ENCODE measurements around the gene DUSP16.
"Not testable (repeated sequence)": the region's sequence is repeated elsewhere in the genome, so short reads cannot be mapped to it uniquely, and the experiment has no call there.

Gene DUSP16

DNA sequence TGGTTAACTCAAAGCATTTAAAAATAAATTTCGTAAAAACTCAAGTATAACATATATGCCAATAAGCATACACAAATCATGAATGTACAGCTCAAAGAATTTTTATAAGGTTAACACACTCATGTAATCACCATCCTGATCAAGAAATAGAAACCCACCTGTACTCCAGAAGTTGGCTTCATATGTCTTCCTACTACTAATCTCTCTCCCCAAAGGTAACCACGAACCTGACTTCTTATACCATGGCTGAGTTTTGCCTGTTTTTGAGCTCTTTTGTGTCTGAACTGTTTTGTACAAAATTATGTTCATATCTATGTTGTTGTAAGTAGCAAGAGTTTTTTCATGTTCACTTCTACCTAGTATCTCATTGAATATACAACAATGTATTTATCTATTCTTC, 18.7 kb downstream of the DUSP16 start:
- no peak for DNase-seq

DNA sequence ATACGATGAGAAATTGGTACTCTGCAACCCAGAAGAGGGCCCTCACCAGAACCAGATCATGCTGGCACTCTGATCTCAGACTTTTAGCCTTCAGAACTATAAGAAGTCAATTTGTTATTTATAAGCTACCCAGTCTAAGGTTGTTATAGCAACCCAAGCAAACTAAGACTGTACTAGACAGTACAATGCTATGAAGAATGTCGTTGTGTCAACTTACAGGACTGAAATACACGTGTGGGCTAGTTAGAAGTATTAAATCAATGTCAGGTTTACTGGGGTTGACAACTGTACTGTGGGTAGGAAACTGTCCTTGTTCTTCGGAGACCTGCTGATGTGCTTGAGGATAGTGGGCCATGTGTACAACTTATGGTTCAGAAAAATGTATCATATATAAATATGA, 19.7 kb downstream of the DUSP16 start:
- no peak for DNase-seq

DNA sequence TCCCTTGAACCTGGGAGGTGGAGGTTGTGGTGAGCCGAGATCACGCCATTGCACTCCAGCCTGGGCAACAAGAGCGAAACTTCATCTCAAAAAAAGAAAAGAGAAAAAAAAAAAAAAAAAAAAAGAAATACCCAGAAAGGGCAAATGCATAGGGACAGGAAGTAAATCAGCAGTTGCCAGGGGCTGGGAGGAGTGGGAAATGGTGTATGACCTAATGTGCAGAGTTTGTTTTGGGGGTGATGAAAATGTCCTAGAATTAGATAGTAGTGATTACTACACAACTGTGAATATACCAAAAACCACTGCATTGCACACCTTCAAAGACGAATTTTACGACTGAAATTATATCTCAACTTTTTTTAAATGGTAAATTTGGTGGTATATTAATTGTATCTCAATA, 20.4 kb downstream of the DUSP16 start:
- no peak for DNase-seq

DNA sequence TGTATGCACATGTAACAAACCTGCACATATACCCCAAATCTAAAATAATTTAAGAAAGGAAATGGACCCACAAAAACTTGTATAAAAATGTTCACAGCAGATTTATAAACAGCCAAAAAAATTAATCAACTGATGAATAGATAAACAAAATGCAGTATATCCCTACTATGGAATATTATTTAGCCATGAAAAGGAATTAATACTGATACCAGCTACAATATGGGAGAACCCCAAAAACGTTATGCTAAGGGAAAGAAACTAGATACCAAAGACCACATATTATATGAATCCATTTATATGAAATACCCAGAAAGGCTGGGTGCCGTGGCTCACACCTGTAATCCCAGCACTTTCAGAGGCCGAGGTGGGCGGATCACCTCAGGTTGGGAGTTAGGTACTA, 20.9 kb downstream of the DUSP16 start:
- DNase-seq: no peak

DNA sequence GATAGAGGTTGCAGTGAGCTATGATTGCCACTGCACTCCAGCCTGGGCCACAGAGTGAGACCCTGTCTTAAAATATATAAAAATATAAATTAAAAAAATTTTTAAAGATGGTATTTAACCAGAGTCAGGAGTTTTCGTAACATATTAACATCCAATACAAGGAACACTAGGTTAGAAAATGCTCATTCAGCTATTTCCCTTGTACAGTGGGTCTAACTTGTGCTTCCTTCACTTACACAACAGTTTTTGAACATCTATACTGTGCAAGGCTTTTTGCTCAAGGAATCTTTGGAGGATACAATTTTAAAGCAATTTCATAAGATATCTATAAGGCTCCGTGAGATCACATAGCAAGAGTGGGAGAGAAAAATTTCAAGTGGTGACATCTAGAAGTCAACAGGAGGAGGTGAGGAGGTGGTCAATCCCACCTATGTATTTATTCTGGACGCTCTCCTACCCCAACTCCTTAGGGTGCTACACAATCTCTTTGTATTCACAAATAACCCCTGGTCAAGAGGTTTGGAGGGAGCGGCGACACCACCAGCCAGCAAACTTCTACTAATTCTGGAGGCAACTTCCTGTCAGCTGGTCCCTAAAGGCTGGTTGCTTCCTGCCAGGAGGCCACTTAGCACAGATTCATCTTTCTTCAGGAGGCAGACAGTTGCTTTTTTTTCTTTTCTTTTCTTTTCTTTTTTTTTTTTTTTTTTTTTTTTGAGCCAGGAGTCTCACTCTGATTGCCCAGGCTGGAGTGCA, 22.2 kb downstream of the DUSP16 start:
- DNase-seq: no peak

DNA sequence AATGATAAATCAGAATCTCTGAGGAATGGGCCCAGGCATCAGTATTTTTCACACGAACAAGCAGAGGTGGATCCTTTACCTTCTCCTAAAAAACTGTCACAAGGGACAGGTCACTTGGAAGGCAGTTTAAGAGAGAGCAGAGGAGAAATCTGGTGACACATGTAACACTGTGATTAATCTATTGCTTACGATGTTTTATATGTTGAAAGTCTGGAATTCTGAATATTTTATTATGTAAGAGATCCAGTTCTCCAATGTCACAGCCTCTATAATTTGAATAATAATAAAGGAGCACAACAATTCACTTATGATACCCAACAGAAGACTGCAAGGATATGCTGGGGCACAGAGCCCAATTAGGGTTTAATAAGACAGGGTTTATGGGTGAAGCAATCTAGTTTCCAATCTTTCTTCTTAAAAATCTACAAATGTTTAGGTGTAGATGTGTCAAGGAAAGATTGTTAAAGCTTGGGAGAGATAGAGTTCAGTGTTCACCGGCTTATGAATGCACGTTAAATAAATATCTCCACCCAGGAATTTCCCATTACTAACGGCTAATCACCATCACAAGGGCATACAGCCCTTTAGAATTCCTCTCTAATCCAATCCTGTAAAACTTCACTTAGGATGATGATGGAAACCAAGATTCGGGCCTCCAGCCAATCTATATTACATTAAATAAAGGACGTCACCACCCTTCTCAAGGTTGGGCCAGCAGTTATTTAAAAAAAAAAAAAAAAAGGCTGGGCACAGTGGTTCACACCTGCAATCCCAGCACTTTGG, 23.4 kb downstream of the DUSP16 start:
- no peak for DNase-seq

DNA sequence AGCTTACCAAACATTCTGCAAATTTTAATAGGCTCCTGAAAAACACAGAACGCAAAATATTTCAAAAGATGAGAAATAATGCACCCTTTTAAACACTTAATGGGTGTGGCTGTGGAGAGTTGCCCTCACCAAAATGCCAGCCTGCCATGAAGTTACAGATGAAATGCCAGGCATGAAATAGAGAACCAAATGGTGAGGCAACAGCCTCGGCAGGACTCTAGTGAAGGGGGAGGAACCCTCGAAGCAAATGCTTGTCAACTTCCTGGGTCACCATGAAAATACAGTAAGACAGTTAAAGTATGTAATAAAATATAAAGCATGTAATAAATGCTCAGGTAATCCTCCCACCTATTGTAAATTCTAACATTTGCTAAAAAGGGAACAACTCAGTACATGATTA, 24.1 kb downstream of the DUSP16 start:
- DNase-seq: no peak

DNA sequence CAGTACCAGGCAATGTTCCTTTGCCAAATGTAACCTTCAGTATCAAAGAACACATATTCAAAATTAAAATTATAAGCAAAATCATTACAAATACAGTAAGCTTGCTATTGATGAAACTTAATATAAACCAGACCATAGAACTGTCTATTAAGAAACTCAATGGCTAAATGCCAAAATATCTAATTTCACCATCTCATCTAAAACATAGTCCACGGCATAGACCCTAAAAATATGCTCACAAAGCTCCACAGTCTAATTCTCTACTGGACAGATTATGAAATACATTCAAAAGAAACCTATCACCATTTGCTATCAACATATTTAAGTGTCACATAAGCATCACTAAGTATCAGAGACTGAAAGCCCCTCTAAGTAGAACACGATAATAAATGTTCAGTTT, 25.2 kb downstream of the DUSP16 start:
- no peak for DNase-seq

DNA sequence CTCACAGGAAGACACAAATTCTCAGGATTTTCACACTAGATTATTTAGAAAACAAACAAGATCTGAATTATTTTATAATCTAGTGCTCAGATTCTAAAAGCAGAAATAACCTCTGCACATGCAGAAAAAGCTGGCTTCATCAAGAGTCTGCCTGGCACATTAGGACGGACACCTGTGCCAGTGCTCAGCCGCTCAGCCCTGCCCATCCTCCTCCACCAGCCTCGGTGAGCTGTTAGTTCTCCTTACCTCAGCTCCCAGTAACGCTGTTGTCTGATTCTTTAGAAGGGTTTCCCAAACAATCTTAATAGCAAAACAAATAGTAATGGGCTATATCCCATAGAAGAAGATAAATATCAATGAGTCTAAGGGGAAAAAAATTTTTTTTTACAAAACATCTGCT, 27.7 kb downstream of the DUSP16 start:
- no peak for DNase-seq

DNA sequence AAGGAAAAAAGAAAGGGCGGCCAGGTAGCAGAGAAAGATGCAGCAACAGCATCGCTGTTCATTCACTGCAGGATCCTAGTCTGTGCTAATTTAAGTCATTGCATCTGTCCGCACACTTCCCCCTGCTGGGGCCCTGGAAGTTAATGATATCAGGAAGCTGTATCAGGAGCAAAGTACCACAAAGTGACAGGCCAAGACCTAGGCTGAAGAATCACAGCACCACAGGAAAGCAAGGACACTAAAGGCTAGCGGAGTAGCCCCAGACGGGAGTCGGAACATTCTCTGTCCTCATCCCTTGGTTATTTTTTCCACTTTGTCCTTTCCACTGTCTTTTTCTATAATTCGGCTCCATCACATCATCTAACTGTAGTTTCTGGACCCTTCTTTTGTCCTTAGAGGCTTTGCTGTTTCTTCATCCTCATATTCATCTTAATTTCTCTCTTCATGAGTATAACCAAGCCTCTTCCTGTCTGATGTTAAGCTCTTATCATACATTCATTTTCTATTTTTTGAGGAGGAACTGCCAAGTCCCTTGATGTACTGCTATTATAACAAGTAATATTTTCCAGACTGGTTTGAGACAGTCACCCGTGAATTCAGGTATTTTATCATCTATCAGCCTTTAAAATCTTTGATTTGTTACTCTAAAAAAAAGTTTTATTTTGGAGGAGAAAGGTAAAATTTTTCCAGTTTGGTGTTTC, 28.3 kb downstream of the DUSP16 start:
- no peak for DNase-seq

DNA sequence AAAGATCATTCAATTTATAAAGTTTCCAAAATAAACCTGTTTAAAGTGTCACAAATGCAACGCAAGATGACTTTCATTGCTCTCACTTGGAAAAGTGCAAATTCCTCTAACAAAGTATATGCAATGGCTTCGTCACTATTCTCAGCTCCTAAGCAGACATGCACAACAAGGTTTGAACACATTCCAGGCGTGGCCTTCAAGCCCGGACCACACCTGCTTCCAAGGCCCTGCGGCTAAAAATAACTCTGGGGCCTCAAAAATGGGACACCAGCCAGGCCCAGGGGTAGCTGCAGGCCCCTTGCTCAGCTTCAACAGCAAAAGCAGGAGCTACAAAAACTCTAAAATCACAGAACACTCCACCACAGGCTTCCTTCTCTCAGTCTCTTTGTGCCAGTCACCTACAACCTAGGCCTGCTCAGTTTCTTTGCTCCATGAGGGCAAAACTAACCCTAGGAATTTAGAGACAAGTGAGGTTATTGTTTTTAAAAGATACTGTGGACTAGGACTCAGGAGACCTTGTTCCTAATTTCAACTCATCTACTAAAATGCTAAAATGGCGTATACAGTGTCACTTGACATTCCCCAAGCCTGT, 29.3 kb downstream of the DUSP16 start:
- DNase-seq: no peak

DNA sequence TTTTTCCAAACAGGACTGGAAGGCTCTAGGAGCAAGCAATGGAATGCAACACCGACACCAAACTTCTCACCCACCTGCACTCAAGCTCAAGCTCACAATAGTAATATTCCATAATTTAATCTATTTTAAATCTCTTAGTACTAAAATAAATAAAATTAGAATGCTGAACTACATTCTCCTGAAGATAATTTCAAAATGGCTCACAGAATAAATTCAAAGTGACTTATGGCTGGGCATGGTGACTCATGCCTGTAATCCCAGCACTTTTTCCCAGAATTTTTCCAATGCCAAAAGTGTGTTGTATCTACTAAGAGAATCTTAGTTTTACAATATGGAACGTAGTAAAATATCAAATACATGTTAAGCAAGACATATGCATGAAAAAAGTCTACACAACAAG, 31.5 kb downstream of the DUSP16 start:
- DNase-seq: no peak

DNA sequence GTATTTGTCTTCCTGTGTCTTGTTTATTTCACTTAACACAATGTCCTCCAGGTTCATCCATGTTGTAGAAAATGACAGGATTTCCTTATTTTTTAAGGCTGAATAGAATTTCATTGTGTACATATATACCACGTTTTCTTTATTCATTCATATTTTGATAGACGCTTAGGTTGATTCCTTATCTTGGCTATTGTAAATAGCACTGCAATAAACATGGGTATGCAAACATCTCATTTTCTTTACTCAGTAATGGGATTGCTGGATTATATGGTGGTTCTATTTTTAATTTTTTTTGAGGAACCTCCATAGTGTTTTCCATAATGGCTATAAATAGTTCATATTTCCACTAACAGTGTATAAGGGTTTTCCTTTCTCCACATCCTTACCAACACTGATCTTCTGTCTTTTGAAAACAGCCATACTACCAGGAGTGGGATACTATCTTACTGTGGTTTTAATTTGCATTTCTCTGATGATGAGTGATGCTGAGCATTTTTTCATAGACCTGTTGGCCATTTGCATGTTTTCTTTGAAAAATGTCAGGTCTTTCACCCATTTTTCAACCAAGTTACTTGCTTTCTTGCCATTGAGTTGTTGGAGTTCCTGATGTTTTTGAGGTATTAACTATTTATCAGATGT, 32.8 kb downstream of the DUSP16 start:
- DNase-seq: no peak

DNA sequence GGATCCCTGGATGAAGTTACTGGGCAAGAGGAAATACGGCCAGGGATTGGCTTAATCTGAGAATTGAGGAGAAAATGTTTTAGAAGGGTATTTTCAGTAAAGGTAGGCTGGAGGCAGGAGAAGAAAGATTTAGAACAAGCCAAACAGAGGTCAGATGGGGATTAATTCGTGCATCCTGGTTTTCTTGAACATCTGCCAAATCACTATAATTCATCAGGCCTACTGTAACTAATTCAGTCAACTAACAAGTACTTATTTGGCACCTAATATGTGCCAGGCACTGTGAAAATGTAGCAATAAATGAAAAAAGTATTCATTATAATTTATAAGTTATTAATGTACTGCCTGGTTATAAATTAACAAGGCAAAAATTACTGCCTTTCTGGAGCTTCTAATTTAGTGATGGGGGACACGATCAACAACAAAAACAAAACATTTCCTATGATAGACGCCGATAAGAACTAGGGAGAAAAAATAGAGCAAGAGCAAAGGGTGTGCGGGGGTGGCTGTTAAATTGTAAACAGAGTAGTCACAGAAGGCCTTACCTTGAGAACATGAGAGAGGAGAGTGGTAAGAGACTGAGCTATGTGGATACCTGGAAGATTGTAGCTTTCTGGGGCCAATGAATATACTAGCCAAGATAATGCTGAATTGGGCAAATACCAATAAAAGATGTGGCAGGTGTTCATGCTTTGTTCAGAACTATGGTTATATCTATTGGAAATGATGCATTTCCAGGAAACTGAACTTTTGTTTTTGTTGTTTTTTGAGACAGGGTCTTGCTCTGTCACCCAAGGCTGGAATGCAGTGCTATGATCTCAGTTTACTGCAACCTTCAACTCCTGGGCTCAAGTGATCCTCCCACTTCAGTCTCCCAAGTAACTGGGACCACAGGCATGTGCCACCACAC, 34.0 kb downstream of the DUSP16 start:
- DNase-seq: no peak

DNA sequence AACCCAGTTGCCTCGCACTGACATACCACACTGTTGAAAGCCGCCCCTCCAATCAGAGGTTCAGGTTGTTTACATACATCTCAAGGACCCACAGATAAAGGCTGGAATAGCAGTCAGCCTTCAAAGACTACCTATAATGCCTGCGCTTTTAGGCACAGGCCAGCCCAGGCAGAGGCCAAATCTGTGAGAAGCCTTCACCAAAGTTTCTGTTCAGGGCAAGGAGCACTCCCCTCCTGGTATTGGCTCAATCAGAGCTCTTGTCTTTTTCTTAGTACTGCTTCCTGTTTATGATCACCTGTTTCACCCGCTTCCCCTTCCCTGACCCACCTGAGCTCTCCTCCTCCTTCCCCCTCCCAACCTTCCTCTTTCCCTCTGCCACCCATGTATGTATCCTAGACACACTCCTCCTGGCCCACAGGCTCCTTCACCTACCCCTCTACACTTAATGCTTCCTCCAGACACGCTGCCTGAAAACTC, 34.8 kb downstream of the DUSP16 start:
- DNase-seq: no peak

DNA sequence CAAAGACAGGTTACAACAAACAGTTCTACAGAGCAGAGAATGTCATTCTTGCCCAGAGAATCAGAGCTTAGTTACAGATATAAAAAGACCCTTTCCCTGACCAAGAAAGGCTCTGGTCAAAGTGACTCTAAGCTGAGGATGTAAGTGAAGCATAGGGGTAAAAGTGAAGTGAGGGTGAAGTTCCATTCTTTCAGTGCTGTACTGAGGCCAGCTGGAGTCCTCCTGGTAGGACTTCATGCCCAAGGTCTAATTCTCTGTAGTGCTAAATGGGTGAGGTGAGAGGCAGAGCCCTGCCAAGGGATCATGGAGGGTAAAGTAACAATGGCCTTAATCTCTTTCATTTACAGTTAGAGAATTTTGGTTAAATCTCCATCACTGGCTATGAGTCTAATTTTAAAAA, 38.5 kb downstream of the DUSP16 start:
- DNase-seq: no peak

DNA sequence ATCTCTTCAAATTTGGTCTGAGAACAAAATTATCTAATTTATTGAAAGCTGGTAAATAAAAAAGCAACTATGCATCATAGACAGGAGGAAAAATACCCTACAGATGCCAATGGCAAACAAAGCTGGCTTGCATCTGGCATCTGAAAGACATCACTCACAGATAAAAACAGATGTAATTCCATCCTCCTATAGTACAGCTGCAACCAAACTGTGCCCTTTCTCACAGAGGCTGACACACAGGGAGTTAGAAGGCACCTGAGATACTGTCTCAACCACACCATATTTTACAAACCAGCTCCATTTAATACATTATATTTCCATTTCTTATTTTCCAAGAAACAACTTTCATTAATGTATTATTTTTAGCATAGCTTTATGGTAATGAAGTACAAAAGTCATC, 39.4 kb downstream of the DUSP16 start:
- no peak for DNase-seq

DNA sequence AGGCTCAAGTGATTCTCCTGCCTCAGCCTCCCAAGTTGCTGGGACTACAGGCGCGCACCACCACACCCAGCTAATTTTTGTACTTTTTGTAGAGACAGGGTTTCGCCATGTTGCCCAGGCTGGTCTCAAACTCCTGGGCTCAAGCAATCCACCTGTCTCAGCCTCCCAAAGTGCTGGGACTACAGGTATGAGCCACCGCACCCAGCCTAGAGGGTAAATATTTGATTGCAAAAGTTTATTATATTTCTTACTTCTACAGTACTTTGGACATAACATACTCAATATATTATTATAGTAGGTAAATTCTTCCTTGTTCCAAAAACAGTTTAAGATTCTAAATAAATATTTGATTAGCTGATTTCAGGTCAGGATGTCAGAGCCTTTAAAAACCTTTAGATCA, 40.0 kb downstream of the DUSP16 start:
- DNase-seq: not testable (repeated sequence)

DNA sequence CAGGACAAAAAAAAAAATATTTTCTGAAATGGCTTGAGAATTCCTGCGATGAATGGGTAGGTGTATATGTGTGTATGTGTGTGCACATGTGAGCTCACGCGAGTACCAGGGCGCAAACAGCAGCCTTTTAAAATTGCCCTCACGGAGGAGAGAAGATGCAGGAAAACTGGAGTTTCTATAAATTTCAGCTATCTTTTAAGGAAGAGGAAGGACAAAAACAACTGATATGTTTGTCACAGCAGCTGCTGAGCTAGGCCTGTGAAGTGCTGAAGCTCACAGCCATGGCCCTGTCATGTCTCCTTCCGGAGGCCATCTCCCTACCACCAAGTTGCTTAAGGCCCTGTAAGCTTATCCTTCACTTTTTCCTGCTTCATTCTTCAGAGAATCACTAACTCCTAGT, 40.8 kb downstream of the DUSP16 start:
- DNase-seq: no peak

DNA sequence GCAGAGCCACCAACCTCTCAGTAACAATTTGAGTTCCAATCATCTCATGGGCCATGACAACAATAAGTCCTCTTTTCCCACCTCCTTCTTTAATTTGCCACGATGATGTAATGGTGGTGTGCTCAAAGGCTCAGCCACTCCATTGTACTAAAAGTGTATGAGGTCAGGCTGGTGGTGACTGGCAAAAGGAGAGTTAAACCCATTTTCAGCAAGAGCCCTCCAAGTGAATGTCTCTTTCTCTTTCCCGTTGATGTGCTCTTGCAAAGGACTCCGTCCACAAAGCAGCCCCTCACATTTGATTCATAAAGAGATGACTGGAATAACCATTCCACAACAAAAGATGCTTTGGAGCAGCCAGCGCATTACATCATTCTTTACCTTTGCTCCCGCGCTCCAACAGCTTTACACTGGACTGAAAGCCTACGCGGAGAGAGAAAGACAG, 41.6 kb downstream of the DUSP16 start:
- no peak for DNase-seq

DNA sequence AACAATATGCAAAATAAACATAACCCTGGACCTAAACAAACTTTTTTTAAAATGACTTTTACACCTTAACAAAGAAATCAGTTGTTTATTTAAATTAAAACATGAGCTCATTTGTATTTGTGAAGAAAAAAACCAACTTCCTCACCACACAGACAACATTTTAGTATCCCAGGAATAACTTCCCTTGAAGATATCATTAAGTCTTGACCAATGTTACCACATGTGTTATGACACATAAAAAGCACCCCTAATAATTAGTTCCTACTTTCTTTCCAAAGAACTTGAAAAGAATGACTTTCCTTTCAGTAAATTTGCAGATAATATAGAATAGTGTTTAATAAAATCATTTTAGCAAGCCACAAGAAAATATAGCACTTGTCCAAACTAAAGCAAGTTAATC, 42.4 kb downstream of the DUSP16 start:
- no peak for DNase-seq

Measured in stimulated activated CD4-positive, alpha-beta T cell treated with anti-CD3 and anti-CD28 coated beads, Interleukin-1b, Interleukin-23, amount 100 ng/mL, for 48 hours (primary cell).